NCI-H1048 (cell line): ENCODE results near the gene EYS.
"Not testable (repeated sequence)": the region's sequence is repeated elsewhere in the genome, so short reads cannot be mapped to it uniquely, and the experiment has no call there.

ENCODE experiments used
- DNase-seq: peaks from one replicate; lab custom pipeline; 2025; lab: John Stamatoyannopoulos, UW

EYS gene

DNA sequence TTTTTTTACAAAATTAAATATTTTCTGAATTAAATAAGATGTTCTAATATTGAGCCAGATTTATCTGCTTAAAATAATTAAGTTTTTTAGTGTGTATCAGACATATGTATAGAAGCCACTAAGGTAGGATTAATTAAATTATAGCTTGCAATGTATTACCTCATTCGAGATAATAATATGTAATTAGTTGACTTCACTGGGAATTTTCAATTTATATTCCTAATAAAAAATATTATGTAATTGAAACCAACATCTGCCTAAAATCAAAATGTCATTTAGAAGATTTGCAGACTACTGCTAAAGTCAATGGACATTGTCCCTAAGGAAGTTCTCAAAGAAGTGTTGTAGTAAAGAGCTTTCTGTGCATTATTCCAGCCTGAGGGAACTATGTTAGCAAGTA lies 254.7 kb downstream of the EYS start:
- DNase-seq: no peak

DNA sequence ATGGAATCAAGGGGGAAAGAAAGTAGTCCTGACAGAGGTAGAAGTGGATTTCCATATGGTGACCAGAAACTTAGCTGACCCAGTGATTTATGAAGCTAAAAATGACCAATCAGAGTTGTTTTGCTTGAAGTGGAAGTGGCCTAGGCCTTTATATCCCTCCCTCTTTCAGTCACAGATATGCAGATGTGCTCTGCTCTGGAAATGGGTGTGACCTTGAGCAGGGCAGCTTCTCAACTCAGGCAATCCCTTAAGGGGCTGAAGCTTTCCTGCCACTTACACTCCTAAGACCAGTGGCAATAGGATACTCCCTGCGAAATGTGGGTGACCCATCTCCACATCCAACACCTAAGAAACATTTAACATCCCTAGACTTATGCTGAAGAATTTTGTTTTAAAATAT lies 256.6 kb downstream of the EYS start:
- DNase-seq: no peak

DNA sequence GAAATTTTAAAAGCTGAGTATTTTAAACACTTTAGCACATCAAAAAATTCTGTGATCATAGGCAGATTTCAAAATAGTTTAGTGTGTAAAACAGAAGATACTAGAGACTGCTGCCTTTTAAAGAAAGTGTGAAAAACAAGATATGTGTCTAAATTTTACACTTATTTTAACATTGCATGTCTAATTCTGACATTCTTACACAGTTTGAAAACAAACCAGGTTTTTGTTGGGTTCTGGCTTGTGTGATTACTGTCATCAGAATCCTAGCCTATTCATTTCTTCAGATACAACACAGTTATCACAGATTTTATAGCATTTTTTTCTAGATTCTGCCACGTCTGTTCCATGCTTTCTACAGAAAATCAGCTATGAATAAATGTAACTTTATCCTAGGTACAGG lies 257.1 kb downstream of the EYS start:
- DNase-seq: no peak

DNA sequence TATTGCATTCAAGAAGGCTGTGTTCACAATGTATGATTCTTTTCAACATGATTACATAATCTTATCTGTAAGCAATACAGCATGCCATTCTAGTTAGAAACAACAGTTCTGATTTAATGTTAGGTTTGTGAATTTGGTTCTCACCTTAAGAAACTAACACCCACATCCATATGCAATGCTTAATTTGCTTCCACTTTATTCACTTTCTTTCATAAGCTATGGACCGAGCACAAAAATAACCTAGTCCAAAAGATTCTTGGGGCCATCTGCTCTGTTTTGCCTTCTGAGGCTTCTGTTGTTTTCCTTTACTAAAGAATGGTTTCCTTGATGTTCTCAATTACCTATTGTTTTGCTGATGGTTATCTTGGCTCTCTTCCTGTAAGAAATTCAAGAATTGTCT lies 258.2 kb downstream of the EYS start:
- no peak for DNase-seq

DNA sequence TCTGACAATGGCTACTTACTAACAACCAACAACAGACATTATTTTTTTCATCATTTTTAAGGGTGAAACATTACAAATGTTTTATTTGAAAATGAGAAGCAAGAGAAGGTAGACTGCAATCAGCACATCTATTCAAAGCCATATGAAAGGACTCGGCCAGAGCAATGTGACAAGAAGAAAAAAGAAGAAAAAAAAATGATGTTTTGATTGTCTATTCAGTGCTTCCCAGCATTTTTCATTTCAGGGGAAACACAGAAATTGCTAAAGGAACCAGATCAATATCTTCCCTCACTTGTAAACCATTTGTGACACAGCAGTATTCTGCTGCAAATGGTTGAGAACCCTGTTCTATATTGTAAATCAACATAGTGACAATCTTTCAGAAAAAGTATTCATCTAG lies 270.7 kb downstream of the EYS start:
- no peak for DNase-seq

DNA sequence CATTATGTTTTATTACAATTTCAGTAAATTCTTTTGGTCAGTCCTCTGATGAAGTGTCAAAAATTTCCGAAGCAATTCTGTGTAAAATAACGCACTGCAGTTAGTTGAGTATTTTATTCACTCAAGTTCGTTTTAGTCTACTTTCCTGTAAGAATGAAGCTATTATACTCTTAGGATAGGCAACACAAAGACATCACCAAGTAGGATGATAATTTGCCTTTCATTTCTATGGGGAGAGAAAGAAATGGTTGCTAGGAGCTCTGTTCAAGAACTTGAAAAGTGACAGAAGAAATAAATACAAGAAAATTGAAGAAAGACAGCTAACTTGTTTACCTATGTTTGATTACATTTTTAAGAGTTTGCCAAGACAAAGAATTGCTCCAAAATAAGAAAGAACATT lies 290.4 kb downstream of the EYS start:
- DNase-seq: no peak

DNA sequence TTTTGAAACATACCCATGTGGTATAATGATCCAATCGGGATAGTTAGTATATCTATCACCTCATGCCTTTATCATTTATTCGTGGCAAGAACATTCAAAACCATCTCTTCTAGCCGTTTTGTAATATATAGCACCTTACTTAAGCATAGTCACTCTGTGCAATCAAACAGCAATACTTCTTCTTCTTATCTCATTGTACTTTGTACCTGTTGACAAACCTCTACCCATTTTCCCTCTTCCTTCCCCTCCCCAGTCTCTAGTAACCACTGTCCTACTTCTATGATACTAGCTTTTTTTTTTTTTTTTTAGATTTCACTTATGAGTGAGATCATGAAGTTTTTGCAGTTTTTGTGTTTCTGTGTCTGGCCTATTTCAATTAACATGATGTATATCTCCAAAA lies 296.7 kb downstream of the EYS start:
- no peak for DNase-seq

DNA sequence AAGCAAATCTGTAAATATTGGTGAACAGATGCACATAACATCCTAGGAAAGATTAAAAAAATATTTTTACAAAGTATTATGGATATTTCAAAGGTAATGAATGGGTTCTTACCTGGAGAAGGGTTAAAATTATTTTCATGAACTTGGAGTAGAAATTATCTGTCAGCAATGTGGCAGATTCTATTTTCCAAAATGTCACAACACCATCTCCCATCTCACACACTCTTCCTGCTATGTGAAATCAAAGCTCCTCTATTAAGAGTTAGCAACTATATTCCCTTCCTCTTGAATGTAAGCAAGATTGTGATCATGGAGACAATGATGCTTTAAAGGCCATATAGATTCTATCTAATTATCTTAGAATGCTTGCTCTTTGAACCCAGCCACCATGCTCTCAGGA lies 304.5 kb downstream of the EYS start:
- no peak for DNase-seq

DNA sequence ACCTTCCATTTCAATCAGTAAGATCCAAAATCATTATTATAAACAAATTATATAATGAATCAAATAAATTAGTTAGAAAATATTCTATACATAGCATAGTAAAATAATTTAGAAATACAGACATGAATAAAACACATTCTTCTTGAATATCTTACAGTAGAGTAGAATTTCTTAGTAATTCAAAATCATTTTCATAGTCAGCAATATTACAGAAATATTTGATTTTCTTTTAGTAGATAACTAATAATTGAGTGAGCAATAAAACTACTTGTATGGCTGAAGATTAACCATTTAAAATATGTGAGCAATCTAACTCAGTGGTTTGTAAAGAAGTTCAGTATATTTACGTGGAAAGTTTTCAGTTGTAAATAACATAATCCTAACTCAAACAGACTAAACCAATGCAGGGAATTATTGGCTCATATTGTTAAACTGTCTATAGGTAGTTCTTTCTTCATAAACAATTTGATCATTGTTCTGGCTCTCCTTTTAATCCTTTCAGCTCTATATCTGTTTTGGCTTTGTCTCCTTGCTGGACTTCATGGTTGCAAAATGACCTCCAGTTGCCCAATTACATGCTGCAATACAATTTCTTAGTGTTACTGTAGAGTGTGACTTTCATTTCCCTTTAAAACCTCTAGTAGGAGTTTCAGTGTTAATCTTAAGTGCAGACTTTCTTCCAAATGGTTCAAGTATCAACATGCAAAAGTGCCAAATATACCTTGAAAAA lies 307.5 kb downstream of the EYS start:
- DNase-seq: no peak

DNA sequence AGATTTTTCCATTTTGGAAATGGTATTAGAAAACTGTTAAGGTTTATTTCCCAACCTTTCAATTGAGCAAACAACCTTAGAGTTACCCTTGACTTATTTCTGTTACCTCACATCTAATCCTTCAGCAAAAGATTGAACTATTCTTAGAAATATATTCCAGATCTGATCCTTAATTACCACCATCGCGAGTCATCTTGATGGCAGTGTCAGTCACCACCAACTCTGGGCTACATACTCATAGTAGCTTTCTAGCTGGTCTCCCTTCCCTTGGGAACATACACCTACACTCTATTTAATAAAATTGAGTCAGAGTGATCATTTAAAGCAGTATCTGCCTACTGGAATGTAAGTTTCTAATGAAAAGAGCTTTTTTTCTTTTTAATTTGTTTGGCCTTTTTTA lies 308.2 kb downstream of the EYS start:
- DNase-seq: no peak

DNA sequence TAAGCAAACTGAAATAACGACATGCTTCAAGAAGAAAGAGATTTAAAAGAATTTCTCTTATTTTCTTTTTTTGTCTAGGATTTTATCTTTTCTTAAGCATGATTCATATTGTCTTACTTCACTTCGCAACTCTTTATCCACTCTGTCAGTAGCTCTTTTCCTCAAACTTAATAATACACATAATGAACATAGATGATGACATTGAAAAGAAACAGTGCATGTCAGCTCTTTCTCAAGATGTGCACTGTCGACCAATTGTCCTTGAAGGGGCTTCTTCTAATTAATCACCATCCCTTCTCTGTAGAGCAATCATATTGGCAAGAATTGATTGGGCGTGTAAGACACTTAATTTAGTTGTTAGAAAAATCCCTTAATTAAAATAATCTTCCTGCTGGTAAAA lies 356.5 kb downstream of the EYS start:
- no peak for DNase-seq

DNA sequence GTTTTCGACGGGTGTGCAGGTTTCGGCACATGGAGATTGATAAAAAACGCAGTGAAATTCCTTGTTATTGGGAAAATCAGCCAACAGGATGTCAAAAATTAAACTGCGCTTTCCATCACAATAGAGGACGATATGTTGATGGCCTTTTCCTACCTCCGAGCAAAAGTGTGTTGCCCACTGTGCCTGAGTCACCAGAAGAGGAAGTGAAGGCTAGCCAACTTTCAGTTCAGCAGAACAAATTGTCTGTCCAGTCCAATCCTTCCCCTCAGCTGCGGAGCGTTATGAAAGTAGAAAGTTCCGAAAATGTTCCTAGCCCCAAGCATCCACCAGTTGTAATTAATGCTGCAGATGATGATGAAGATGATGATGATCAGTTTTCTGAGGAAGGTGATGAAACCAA lies 404.4 kb downstream of the EYS start:
- DNase-seq: not testable (repeated sequence)

DNA sequence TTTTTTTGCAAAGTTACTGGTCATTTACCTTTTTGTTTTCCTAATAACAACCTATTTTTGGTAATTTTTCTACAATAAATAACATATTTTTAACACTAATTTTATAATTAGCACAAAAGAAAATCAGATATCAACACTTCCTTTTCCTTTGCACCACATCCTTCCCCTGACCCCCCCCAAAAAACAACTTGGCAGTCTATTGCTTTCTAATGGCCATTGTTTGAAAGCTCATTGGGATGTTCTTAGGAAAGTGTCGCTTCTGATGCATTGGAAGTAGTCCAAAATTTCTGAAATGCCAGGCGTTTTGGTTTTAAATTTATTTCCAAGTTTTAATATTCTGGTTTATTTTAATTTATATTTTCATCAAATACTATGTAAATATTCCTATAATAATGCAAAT lies 407.8 kb downstream of the EYS start:
- no peak for DNase-seq

DNA sequence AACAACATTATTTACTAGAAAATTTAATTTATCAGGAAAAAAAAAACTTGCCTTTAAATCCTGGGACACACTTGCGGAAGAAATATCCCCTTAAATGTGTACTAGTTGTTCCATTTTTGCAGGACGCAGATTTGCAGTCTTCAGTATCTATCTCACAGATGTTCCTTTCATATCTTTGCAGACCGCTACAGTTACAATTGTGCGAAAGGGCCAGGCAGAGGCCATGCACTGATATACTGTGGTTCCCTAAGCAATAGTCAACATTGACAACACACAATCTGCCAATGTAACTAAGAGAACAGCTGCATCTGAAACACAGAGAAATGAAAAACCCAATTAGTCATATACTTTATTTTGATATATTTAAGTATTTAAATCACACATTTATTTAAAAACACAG lies 411.2 kb downstream of the EYS start:
- DNase-seq: no peak

DNA sequence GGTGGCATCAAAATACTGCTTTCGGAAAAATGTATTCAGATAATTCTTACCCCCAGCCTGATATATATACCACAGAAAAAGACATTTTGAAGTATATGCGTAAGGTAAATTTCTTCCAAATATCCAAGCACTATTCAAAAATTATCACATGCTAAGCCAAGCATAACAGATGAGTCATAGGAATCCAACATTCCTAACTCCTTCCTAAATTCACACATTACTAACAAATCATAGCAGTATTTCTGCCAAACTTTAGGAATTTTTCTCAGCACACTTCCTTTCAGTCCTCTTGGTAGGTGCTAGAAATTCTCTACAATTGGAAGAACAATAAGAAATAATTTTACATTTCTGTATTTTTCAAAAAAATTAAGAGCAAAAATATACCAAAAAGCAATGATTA lies 417.5 kb downstream of the EYS start:
- DNase-seq: no peak

DNA sequence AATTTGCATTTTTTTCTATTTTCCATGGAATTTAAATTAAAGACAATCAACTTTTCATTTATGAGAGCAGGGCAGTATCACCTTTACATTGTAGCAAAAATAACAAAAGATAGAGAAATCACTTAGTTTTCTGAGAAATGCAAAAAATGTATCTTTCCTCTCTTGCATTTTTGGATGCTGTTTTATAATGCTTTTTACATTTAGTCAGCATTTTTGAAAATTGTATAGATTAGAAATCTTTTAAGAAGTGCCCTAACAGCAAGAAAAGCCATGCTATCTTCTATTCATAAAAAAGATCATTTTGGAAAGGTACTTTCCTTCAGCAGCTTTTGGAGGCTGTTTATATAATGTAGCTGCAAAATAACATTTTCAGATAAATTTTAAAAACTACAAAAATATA lies 421.8 kb downstream of the EYS start:
- no peak for DNase-seq

DNA sequence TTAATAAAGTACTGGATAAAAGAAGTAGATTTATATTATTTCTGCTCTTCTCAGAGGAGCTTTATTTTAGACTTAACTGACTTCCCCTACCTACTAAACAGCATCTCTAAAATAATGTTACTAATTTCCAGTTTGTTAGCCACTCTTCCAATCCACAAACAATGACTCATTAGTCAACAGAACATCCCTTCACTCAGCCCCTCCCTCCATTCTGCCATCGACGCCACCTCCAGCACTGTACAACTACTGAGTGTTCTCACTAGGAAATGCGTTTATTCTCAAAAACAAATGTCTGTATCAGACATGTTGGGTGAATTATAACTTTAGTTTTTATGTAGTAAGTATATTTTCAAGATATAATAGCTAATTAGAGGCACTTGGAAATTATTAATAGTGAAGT lies 427.0 kb downstream of the EYS start:
- DNase-seq: no peak

DNA sequence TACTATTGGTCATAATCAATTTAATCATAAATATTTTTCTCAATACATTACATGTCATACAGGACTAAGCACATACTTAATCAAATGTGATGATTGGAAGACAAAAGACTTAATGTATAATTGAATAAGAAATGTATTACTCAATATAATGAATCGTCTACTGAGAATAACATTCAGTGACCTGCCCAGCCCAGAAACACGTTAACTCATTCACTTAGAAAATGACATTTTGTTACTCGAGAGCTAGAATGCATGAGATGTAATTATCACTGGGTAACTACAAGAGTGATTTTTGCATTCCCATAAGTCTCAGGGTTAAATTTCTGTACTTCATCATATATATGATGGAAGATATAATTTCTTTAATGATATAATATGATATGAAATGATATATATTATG lies 444.8 kb downstream of the EYS start:
- DNase-seq: no peak

DNA sequence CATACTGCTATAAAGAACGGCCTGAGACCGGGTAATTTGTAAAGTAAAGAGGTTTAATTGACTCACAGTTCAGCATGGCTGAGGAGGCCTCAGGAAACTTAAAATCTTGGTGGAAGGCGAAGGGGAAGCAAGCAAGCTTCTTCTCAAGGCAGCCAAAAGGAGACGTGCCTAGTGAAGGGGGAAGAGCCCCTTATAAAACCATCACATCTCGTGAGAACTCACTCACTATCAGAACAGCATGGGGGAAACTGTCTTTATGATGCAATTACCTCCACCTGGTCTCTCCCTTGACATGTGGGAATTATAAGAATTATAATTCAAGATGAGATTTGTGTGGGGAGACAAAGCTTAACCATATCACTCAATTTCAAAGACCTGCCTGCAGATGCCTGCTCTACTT lies 447.0 kb downstream of the EYS start:
- DNase-seq: no peak

DNA sequence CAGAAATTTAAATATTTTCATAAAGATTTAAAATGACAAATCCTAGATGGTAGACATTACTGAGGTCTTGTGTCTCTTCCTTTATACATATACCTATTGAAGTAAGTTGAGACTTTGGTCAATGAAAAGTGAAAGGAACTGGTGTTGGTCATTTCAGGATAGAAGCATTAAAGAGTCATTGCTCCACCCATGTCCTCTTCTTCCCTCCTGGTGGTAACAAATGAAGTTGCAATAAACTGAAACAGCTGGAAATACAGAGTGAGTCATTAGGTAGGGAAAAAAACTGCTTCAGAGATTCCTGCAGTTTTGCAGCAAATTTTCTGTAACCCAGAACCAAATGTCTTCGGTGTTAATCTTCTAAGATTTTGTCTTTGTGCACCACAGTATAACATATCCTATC lies 448.0 kb downstream of the EYS start:
- no peak for DNase-seq

DNA sequence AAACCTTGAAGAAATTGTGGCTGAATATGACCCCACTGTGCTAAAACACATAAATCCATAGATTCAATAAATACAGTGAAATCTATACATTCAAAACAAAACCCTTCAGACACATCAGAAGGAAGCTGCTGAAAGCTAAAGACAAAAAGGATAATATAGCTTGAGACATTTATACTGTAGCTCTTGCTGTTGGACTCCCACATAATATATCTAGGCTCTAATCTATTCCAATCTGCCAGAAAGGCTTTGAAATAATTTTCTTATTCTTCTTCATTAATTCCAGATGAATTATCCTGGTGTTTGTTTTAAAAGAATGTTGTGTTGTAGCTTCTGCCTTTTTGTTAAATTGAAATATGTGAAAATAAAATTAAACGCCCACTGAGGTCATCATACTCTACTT lies 454.0 kb downstream of the EYS start:
- no peak for DNase-seq

DNA sequence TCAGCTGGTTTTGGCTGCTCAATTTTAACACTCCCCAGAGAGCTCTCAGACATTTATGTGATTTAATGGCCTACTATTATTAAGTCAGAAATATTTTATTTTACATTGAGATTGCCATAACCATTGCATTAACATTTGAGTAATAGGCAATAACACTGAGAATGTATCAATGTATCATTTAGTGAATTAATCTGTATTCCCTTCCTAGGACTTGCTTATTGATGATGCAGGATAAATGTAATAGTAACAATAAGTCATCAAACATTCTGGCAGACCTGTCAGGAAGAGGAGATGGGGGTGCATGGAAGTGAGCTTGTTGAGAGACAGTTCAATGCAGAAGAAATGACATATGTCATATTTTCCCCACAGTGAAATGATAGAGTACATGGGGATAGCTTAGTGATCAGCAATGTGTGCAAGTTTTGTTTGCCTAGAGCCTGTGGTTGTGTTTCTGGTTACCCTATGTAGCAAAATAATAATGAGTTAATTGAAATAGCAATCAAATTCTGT lies 458.9 kb downstream of the EYS start:
- no peak for DNase-seq

DNA sequence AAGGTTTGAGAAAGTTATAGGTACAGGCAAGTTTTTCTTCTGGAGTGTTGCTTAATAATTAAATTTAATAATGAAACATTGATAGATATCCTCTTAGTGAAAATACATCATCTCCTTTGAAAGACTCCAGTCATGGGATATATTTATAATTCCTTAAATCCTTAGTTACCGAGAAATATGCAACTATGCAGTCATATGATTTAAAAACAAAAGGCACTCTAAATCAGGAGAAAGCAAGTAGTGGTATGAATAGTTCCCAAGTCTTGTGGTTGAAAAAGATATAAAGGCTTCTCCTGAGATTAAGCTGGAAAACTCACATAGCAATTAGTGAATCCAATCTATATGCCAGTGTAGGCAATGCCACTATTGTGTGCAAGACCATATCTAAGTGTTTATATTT lies 475.4 kb downstream of the EYS start:
- no peak for DNase-seq

DNA sequence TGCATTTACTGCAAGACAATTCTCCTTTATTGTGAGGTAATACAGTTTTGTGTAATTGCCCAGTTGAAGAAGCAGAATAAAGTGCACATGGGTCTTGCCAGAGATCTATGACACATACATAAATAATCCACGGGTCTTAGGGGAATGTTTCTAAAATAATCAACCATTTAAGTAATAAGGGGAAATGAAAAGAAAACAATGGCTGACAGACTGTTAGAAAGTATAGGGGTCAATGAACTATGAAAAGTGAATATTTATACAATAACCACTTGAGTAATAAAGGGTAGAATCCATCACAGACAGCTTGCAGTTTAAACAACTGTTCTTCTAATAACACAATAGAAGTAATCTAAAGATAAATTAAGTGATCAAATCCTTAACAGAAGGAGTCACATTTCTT lies 477.2 kb downstream of the EYS start:
- no peak for DNase-seq

DNA sequence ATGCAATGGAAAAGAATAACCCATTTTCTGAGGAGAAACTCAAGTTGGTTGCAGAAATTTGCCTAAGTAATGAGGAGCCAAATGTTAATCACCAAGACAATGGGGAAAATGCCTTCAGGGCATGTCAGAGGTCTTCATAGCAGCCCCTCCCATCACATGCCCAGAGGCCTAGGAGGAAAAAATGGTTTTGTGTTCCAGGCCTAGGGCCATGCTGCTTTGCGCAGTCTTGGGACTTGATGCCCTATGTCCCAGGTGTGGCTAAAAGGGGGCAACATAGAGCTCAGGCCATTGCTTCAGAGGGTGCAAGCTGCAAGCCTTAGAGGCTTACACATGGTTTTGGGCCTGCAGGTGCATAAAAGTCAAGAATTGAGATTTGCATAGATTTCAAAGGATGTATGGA lies 485.9 kb downstream of the EYS start:
- DNase-seq: no peak
